GM18505 (cell line): Measurements from ENCODE around the gene ALAS1.

Experiments
- ATAC-seq: cut with Tn5 transposase; IDR thresholded peaks from one replicate; pipeline ENCODE4 v1.9.1; 2021; ENCODE audit not compliant: unreplicated experiment
- POLR2A ChIP-seq: IDR thresholded peaks from 4 replicates; pipeline ENCODE4 v1.6.1; 2011; ENCODE audit warnings: borderline replicate concordance; ENCODE audit not compliant: insufficient read depth, insufficient read length; ENCODE audit errors: extremely low read depth

ALAS1 gene

DNA sequence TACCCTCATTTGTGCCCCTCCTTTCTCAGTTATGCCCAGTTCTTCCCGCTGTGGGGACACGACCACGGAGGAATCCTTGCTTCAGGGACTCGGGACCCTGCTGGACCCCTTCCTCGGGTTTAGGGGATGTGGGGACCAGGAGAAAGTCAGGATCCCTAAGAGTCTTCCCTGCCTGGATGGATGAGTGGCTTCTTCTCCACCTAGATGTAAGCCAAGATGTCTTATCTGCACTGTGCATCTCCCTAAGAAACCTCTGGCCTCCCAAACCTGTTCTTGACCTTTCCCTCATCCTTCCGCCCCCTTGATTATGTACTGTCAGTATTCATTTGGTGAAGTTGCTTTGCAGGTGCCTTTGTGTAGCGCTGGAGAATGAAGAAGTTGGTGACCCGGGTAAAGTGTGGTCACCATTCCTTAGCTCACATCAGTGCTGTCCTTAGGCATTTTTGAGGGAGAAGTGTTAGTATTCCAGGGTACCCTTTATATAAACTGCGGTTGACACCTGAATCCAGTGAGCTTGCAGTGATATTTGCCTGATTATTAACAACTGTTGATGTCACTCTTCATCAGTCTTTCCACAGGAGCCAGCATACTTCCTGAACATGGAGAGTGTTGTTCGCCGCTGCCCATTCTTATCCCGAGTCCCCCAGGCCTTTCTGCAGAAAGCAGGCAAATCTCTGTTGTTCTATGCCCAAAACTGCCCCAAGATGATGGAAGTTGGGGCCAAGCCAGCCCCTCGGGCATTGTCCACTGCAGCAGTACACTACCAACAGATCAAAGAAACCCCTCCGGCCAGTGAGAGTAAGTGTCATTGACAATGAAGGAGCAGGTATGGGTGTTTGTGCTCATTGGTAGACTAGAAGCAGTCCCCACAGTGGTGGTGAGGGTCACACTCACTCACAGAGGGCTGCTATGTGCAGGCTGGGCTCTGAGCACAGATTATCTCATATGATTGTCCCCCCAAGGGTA is 966 bp downstream of the ALAS1 start:
- TF ChIP-seq POLR2A = no peak
- no peak for ATAC-seq

DNA sequence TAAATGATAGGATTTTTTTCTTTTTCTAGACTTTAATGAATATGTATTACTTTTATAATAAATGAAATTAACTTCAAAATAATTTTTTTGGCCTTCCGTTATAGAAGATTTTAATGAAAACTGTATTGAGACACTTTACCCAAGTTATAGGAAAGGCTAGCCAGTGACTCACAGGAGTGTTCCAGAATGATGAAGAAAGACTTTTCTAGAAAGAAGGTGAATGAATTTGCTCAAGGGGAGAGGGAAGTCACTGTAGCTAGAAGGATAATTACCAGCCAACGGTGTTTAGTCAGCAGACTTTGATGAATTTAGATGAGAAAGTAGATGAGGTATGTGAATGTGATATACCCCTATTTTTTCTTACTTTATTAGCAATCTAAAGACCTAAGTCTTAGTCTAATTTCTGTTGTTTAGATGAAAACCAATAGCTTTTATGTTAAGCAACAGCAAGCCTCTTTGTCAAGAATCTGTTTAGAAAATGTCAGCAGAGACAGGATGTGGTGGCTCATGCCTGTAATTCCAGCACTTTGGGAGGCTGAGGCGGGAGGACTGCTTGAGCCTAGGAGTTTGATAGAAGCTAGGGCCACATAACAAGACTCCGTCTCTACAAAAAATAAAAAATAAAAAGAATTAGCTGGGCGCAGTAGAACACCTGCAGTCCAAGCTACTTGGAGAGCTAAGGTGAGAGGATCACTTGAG is 3.2 kb downstream of the ALAS1 start:
- TF ChIP-seq POLR2A = no peak
- no peak for ATAC-seq

DNA sequence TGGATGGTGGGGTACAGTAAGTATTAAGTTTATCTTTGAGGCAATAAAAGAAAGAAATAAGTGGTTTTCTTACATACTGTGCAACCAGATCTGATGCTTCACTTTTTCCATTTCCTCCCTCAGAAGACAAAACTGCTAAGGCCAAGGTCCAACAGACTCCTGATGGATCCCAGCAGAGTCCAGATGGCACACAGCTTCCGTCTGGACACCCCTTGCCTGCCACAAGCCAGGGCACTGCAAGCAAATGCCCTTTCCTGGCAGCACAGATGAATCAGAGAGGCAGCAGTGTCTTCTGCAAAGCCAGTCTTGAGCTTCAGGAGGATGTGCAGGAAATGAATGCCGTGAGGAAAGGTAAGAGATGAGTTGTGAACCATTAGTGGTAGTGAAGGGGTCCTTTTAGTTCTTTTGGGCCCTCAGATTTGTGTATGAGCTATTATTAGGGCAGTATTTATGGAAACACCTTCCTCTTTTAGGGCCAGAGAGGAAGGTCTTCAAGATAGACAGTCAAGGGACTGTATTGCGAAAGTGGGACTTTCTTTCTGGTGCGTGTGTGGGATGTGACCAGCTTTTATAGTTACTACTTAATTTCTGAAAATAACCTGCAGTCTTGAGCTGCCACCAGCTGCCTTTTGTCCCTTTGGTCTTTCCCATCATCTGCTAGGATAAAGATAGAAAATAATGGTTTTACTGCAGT is 4.6 kb downstream of the ALAS1 start:
- TF ChIP-seq POLR2A = no peak
- ATAC-seq = no peak

- no peak for ATAC-seq
- no peak for TF ChIP-seq POLR2A
Measured at GRCh38 chr3:52203701-52204100, 5.7 kb downstream of the ALAS1 start.

DNA sequence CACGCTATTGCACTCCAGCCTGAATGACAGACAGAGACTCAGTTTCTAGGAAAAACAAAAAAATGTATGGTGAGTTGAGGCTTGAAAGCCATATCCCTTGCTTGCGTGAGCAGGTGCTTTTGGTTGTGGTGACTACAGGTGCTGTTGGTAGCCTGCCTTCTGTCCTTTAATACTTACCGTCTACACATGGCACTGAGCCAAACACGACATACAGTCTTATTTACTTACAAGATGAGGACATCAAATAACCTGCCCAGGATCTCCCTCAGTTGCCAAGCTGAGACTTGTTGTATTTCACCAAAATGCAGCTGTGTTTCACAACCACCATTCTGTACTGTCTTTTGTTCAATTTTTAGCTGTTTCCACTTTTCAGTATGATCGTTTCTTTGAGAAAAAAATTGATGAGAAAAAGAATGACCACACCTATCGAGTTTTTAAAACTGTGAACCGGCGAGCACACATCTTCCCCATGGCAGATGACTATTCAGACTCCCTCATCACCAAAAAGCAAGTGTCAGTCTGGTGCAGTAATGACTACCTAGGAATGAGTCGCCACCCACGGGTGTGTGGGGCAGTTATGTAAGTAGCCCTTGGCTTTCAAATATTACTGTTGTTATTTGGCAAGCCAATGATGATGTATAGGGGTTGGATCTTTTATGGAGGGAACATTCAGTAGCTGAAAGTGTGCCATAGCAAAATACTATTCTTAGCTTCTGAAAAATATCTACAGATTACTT is 6.5 kb downstream of the ALAS1 start:
- no peak for ATAC-seq
- TF ChIP-seq POLR2A = no peak

GRCh38 chr3:52205727-52206372 is 7.9 kb downstream of the ALAS1 start:
- ATAC-seq = no peak
- no peak for TF ChIP-seq POLR2A

GRCh38 chr3:52208556-52208955 is 10.6 kb downstream of the ALAS1 start:
- ATAC-seq = no peak
- TF ChIP-seq POLR2A = no peak

DNA sequence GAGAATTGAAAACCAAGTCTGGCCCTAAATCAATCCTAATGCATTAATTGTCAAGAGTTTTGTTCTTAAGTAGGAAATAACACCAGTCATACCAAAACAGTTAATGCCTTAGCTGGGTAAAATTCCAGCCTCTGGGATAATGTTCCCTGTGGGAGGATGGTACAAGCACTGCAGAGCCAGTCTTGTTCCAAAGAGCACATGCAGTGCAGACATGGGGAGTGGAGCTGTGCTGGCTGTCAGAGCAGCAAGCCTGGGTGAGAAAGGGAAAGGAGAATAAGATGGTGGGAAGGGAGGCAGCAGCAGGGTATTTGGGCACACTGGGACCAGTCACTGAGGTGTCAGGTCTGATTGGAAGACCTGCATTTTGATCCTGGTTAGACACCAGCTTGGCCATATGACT is 12.1 kb downstream of the ALAS1 start:
- TF ChIP-seq POLR2A = no peak
- no peak for ATAC-seq

DNA sequence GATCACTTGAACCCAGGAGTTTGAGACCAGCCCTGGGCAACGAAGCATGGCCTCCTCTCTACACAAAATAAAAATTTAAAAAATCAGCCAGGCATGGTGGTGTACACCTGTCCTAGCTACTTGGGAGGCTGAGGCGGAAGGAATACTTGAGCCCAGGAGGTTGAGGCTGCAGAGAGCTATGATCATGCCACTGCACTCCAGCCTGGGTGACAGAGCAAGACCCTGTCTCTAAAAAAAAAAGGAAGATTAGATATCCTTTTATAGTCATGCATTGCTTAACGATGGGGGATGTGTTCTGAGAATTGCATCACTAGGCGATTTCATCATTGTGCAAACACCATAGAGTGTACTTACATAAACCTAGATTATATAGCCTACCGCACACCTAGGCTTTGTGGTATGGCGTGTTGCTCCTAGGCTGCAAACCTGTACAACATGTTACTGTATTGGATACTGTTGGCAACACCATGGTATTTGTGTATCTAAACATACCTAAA is 12.6 kb downstream of the ALAS1 start:
- no peak for ATAC-seq
- TF ChIP-seq POLR2A = no peak

- ATAC-seq = no peak
- no peak for TF ChIP-seq POLR2A
Measured at GRCh38 chr3:52211268-52211891, 13.4 kb downstream of the ALAS1 start.

GRCh38 chr3:52213005-52213404 is 15.0 kb downstream of the ALAS1 start:
- no peak for ATAC-seq
- TF ChIP-seq POLR2A = no peak

GRCh38 chr3:52213901-52214300 is 15.9 kb downstream of the ALAS1 start:
- TF ChIP-seq POLR2A = no peak
- no peak for ATAC-seq
